MM.1S (cell line): Measurements from ENCODE around the gene BRK1.

Source experiments
- CTCF ChIP-seq: fragments of 300-600 bp; sonication (generic); IDR thresholded peaks from 2 replicates; pipeline ENCODE4 v1.5.1; 2016; ENCODE audit warnings: antibody characterized with exemption, low read length, mixed read lengths
- EZH2 ChIP-seq: fragments of 300-600 bp; sonication (generic); optimal IDR thresholded peaks from 2 replicates; pipeline ENCODE3; 2017; ENCODE audit warnings: low read depth, mild to moderate bottlenecking, antibody characterized with exemption, low read length, mixed read lengths

GRCh38 chr3:10115326-10116137, at the start of gene BRK1:
- TF ChIP-seq CTCF, result no peak
- no peak for TF ChIP-seq EZH2
